ENCODE results near the gene SEMA4D.

DNA sequence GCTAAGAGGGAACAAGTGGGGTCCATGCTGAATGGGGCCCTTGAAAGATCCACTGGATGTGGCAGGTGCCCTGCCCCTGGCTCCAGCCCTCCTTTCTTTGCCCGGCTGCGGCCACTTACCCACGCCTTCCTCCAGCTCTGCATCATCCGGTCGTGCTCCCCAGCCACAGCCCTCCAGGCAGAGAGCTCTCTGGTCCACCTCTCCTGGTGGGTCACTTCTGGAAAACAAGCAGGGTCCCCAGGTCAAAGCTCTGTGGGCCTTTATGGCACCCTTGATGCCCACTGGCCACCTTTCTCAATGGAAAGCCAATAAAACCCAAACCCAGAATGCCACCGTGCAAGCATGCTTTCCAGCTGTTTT lies 134.6 kb downstream of the SEMA4D start:
- no peak for TF ChIP-seq CTCF (IDR thresholded peaks at IDR 0.05)
- TF ChIP-seq EP300 (IDR thresholded peaks at IDR 0.05) = no peak
- no peak for TF ChIP-seq POLR2A (IDR thresholded peaks at IDR 0.05; ENCODE audit: low read depth)
